HG03159 (cell line): ENCODE measurements around the gene EVI5L.
"Not testable (repeated sequence)": the region's sequence is repeated elsewhere in the genome, so short reads cannot be mapped to it uniquely, and the experiment has no call there.

Experiments used
- ATAC-seq: cut with Tn5 transposase; IDR thresholded peaks from one replicate; pipeline ENCODE4 v1.9.1; 2021; ENCODE audit warnings: mild to moderate bottlenecking, moderate library complexity; ENCODE audit not compliant: unreplicated experiment

Gene EVI5L

GRCh38 chr19:7871437-7872305, 41.7 kb downstream of the EVI5L start:
- ATAC-seq: no peak

- ATAC-seq: no peak
Observed at GRCh38 chr19:7872306-7873204, 42.5 kb downstream of the EVI5L start.

GRCh38 chr19:7873304-7874075, 43.5 kb downstream of the EVI5L start:
- ATAC-seq: no peak

DNA sequence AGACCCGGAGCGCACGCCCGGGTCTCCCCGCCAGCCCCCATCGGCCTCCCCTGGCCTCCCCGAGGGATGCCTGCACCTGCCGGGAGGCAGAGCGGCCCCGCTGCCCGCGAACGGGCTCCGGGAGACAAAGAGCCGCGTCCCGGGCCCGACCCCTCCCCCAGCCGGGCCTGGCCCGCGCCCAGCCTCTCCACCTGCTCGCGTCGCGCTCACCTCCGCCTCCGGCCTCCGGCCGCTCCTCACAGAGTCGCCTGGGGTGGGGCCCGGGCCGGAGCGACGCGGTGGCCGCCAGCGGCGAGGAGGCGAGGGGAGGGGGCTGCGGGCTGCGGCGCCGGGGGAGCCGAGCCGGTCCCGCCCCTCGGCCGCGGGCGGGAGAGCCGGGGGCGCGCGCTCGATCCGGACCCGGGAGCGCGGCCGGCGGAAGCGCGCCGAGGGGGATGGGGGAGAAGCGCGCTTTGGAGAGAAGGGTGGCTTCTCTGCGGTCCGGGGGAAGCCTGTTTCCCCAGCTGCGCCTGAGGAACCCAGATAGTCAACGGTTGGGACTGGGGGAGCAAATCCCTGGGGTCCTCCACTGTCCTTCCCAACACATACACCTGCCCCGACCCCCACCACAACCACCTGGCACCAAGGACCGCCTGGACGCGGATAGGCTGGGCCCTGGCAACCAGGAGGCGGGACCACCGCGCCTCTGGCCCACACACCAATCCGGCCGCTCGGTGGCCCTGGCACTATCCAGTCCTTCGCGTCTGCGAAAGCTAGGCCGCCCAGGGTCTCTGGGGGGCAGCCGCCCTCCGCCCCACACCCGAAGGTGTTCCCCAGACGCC, 44.3 kb downstream of the EVI5L start, which contains the start of gene PRR36:
Gene PRR36, minus strand, starts transcription at position 315 of the 821 bp plus-strand sequence. CDS start 701 bp downstream, outside the sequence.
- ATAC-seq: no peak

- no peak for ATAC-seq
Observed at GRCh38 chr19:7874897-7875273, 44.9 kb downstream of the EVI5L start.

DNA sequence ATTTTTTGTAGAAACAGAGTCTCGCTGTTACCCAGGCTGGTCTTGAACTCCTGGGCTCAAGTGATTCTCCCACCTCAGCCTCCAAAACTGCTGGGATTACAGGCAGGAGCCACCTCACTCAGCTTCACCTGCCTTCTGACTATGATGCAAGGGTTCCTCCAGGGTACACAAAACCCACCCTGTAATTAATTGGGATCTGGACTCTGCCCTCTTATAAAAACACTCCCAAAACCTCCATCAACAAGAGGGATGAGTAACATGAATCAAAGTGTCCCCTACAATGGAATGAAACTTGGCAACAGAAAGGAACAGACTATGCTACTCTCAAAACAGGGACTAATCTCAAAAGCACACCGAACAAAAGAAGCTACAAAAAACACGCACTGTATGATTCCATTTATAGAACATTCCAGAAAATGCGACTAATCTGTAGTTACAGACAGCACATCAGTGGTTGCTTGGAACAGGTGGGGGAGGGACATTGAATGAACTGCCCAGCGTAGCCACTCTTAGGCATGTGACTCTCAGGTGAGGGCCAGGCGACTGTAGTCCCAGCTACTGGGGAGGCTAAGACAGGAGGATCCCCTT, 47.3 kb downstream of the EVI5L start:
- no peak for ATAC-seq

GRCh38 chr19:7879111-7879807, 49.2 kb downstream of the EVI5L start:
- no peak for ATAC-seq

GRCh38 chr19:7879836-7880235, 49.8 kb downstream of the EVI5L start:
- ATAC-seq: no peak

GRCh38 chr19:7881910-7882309, 51.9 kb downstream of the EVI5L start:
- ATAC-seq: no peak

DNA sequence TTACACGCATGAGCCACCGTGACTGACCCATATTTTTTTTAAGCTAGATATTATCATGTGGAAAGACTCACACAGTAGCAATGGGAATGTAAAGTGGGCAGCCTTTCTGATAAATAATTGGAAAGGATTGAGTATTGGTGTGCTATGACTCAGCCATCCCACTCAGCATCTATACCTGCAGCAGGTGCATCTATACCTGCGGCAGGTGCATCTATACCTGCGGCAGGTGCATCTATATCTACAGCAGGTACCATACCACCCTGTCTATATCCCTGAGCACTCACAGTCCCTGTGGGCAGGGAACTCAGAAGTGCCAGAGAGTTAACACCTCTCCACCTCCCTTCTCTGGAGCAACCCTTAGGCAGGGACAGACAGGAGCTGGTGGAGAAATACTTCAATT, 53.1 kb downstream of the EVI5L start:
- no peak for ATAC-seq

DNA sequence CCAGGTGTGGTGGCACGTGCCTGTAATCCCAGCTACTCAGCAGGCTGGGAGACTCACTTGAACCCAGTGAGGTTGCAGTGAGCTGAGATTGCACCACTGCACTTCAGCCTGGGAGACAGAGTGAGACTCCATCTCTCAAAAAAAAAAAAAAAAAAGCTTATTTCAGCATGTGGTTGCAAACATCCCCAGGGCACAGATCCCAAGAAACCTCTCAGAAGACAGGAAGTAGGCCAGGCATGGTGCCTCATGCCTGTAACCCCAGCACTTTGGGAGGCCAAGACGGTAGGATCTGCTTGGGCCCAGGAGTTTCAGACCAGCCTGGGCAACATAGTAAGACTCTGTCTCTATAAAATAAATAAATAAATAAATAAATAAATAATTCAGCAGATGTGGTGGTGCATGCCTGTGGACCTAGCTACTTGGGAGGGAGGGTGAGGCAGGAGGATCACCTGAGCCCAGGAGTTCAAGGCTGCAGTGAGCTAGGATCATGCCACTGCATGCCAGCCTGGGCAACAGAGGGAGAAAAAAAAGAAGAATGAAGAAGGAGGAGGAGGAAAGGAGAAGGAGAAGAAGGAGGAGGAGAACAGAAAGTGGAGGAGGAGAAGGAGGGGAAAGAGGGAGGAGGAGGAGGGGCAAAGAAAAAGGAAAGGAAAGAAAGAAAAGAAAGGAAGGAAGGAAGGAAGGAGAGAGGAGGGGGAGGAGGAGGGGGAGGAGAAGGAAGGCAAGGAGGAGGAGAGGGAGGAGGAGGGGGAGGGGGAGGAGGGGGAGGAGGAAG, 54.0 kb downstream of the EVI5L start:
- no peak for ATAC-seq

DNA sequence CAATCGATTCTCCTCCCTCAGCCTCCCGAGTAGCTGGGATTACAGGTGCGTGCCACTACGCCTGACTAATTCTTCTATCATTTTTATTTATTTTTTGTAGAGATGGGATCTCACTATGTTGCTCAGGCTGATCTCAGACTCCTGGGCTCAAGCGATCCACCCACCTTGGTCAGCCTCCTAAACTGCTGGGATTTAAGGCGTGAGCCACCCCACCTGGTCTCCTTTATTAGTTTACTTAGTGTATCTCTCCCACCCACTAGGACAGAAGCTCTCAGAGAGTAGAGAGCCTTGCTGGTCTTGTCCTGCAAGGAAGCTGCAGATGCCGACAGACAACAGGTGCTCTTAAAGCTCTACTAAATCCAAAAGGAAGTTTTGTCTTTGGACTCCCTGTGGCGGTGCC, 55.8 kb downstream of the EVI5L start:
- no peak for ATAC-seq

DNA sequence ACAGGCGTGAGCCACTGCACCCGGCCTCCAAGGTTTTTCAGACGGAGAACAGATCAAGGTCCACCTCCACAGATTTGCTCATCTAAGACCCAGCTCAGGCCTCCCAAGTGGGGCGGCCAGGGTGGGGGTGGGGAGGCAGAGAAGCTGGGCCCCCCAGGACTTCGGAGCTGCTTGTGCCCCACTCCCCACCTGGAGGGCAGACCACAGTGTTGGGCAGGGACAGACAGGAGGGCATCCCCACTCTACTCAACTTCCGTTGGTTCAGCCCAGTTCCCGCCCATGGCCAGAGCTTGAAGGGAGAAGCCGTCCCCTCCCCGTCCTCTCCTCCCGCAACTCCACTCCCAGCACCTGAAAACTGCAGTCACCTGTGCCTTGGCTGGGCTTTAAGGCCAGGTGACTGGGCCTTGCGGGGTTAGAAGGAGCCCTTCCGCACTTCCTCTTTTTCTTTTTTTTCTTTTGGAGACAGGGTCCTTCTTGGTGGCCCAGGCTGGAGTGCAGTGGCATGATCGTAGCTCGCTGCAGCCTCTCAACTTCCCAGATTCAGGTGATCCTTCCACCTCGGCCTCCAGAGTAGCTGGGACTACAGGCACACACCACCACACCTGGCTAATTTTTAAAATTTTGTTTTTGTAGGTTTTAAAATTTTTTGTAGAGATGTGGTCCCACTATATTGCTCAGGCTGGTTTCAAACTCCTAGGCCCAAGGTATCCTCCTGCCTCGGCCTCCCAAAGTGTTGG, 57.6 kb downstream of the EVI5L start:
- ATAC-seq: no peak

- ATAC-seq: no peak
Observed at GRCh38 chr19:7888145-7888825, 58.3 kb downstream of the EVI5L start, which contains the start of gene LRRC8E. Gene LRRC8E, plus strand, starts transcription at chr19:7888510. Its CDS starts 7,094 bp downstream, at chr19:7895604.

- ATAC-seq: no peak
Observed at GRCh38 chr19:7888826-7889217, 58.8 kb downstream of the EVI5L start.

DNA sequence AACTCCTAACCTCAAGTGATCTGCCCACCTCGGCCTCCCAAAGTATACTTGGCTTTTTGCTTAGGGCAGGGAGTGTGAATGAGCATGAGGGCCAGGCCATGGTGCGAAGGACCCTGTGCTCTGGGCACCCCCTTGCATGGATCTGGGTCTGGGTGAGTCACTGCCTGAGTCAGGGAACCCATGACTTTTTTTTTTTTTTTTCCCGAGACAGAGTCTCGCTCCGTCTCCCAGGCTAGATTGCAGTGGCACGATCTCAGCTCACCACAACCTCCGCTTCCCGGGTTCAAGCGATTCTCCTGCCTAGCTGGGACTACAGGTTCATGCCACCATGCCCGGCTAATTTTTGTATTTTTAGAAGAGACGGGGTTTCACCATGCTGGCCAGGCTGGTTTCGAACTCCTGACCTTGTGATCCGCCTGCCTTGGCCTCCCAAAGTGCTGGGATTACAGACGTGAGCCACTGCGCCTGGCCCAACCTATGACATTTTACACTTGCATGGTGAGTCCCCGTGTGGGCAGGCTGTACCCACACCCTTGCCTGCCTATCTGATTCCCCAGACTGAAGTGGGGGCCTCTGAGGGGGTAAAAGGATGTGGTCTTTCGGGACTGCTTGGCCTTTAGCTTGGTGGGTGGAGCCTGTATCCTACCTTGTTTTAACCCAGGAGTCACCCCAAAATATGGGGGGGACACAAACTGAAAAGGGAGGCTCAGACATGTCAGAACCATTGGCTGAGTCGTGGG, 63.5 kb downstream of the EVI5L start:
- ATAC-seq: not testable (repeated sequence)
